ENCODE data around the gene DOCK9. TPM values are rescaled to one million over a fixed set of nuclear protein-coding genes. Genes with fewer than 3 reads are reported as not detected.

DOCK9 gene
- polyA plus RNA-seq, 3 donors, result 0.01 TPM; not detected in 2

GRCh38 chr13:98888890-98889279 is 89.0 kb downstream of the DOCK9 start:
- H3K79me2 ChIP-seq (ENCODE audit: insufficient read depth, low read length), result no peaks in the 10 kb centered on the region
- peaks cover 16 to 19% of the 10 kb centered on the region in 2 donors for H3K27me3 ChIP-seq (ENCODE audit: control insufficient read depth in 2 of 2, insufficient read depth in 2 of 2, low read length in 2 of 2)
- no peak for DNase-seq
- no peaks in the 10 kb centered on the region for H3K9me3 ChIP-seq (replicated peaks in 1 of 2; ENCODE audit: control insufficient read depth in 1 of 2, insufficient read depth in 1 of 2, low read length in 2 of 2)
- no peak overlapping the region for H2AFZ ChIP-seq (ENCODE audit: insufficient read depth, low read depth, low read length, poor library complexity, severe bottlenecking)
- no peaks in the 10 kb centered on the region for H3K36me3 Mint-ChIP-seq
- H3K4me2 ChIP-seq (replicated peaks; ENCODE audit: extremely low read depth, low read length, poor library complexity, severe bottlenecking), result no peak overlapping the region
- no peaks in the 10 kb centered on the region for H3K4me1 ChIP-seq (ENCODE audit: control insufficient read depth in 1 of 2, insufficient read depth in 2 of 2, low read length in 2 of 2)
- no CpG with 5 or more reads among the region's 3 CpGs for WGBS (ENCODE audit: insufficient coverage)
- H3K9me3 Mint-ChIP-seq, result no peaks in the 10 kb centered on the region
- TF ChIP-seq CTCF (IDR thresholded peaks at IDR 0.05), result no peak
- no peak overlapping the region for H3K9ac ChIP-seq (ENCODE audit: insufficient read depth, low read length, poor library complexity, severe bottlenecking)
- no peak overlapping the region for H3K27ac Mint-ChIP-seq
- H4K20me1 ChIP-seq (ENCODE audit: insufficient read depth, low read length), result no peaks in the 10 kb centered on the region
- no peak overlapping the region for H3K4me3 Mint-ChIP-seq
- no peak overlapping the region for H3K27ac ChIP-seq (ENCODE audit: low read depth in 1 of 2, low read length in 2 of 2)
- H3K36me3 ChIP-seq (replicated peaks in 1 of 2; ENCODE audit: control insufficient read depth in 1 of 2, insufficient read depth in 2 of 2, low read length in 2 of 2), result no peaks in the 10 kb centered on the region
- no peaks in the 10 kb centered on the region for H3K4me1 Mint-ChIP-seq
- intact Hi-C loops (cut with micrococcal nuclease), result no loop called here
- peaks cover 10 to 38% (median 11%) of the 10 kb centered on the region in 3 donors for H3K27me3 Mint-ChIP-seq (ENCODE audit: low read depth in 3 of 3)
- no peak overlapping the region for H3K4me3 ChIP-seq (replicated peaks in 1 of 3; ENCODE audit: low read depth in 2 of 3, low read length in 3 of 3)

- no peak overlapping the region for H3K27ac ChIP-seq (ENCODE audit: low read depth in 1 of 2, low read length in 2 of 2)
- Mint-ChIP-seq H3K9me3 (no peaks in the 10 kb centered on the region), H3K4me1 (no peaks in the 10 kb centered on the region), H3K27me3 (ENCODE audit: low read depth in 3 of 3) (peaks cover 9 to 36% (median 11%) of the 10 kb centered on the region in 3 donors), H3K27ac (no peak overlapping the region), H3K4me3 (no peak overlapping the region), H3K36me3 (no peaks in the 10 kb centered on the region)
- H3K9ac ChIP-seq (ENCODE audit: insufficient read depth, low read length, poor library complexity, severe bottlenecking), result no peak overlapping the region
- H3K4me1 ChIP-seq (ENCODE audit: control insufficient read depth in 1 of 2, insufficient read depth in 2 of 2, low read length in 2 of 2), result no peaks in the 10 kb centered on the region
- H3K79me2 ChIP-seq (ENCODE audit: insufficient read depth, low read length), result no peaks in the 10 kb centered on the region
- WGBS (ENCODE audit: insufficient coverage), result no CpG with 5 or more reads among the region's 6 CpGs
- no peak overlapping the region for H3K4me2 ChIP-seq (replicated peaks; ENCODE audit: extremely low read depth, low read length, poor library complexity, severe bottlenecking)
- TF ChIP-seq CTCF (IDR thresholded peaks at IDR 0.05), result no peak
- no peak overlapping the region for H2AFZ ChIP-seq (ENCODE audit: insufficient read depth, low read depth, low read length, poor library complexity, severe bottlenecking)
- no peaks in the 10 kb centered on the region for H3K36me3 ChIP-seq (replicated peaks in 1 of 2; ENCODE audit: control insufficient read depth in 1 of 2, insufficient read depth in 2 of 2, low read length in 2 of 2)
- H3K9me3 ChIP-seq (replicated peaks in 1 of 2; ENCODE audit: control insufficient read depth in 1 of 2, insufficient read depth in 1 of 2, low read length in 2 of 2), result no peaks in the 10 kb centered on the region
- no peaks in the 10 kb centered on the region for H4K20me1 ChIP-seq (ENCODE audit: insufficient read depth, low read length)
- intact Hi-C loops (cut with micrococcal nuclease), result no loop called here
- peaks cover 14 to 16% of the 10 kb centered on the region in 2 donors for H3K27me3 ChIP-seq (ENCODE audit: control insufficient read depth in 2 of 2, insufficient read depth in 2 of 2, low read length in 2 of 2)
- no peak overlapping the region for H3K4me3 ChIP-seq (replicated peaks in 1 of 3; ENCODE audit: low read depth in 2 of 3, low read length in 3 of 3)
- DNase-seq, result no peak
These were observed 89.5 kb downstream of the DOCK9 start for GRCh38 chr13:98888222-98888889.

Data from CD14-positive monocyte (primary cell).